Measurements from ENCODE around the gene TANGO6. TPM values are rescaled to one million over a fixed set of nuclear protein-coding genes. Genes with fewer than 3 reads are reported as not detected.

Gene TANGO6
- total and polyA plus RNA-seq, 10 of the 15 experiments (the other 5 are each of a cell fraction or from before 2014, with no cell fraction given) = 1.1 to 20.6 (median 11.0) TPM

- 91% methylated on average over 7 of the region's 7 CpGs for WGBS (ENCODE audit: insufficient coverage, insufficient replicate concordance, low lambda C conversion rate, missing lambda C conversion rate)
- SMC1A ChIA-PET (ENCODE audit: uncharacterized antibody, unreplicated experiment) = interaction anchor here (1.3 to 1.9 kb wide), 2 partner anchors 8 to 58 kb away, joined by 4 to 5 read pairs; no protein-coding TSS in a partner anchor
- intact Hi-C loops (cut with micrococcal nuclease; ENCODE audit: unreplicated experiment) (no loop called here), in situ Hi-C loops (cut with MboI) (no loop called here)
- H3K4me2 ChIP-seq (ENCODE audit: control insufficient read depth, insufficient read depth) = no peak overlapping the region
- no peak overlapping the region for H2AFZ ChIP-seq (ENCODE audit: control insufficient read depth, low read depth, low read length)
- H3K27me3 ChIP-seq (replicated peaks in 1 of 2; ENCODE audit: control insufficient read depth in 2 of 2, insufficient read depth in 2 of 2, low read length in 1 of 2) = no peaks in the 10 kb centered on the region
- DNase-seq (ENCODE audit: low read depth, low spot score) (no peak), ATAC-seq (no peak), FAIRE-seq (no peak)
- no peaks in the 10 kb centered on the region for H3K9me3 ChIP-seq (replicated peaks; ENCODE audit: control insufficient read depth, insufficient read depth, low read length)
- peaks cover 19 to 20% of the 10 kb centered on the region in 2 experiments for H3K36me3 ChIP-seq (ENCODE audit: control insufficient read depth in 2 of 2, insufficient read depth in 2 of 2, low read length in 1 of 2)
- H4K20me1 ChIP-seq (ENCODE audit: control insufficient read depth, insufficient read depth) = no peaks in the 10 kb centered on the region
- RAD21 ChIA-PET (ENCODE audit: unreplicated experiment) = no interaction called here
- TF ChIP-seq POU2F2 (IDR thresholded peaks at IDR 0.05; ENCODE audit: borderline replicate concordance, low read depth, low read length) = no peak
- TF ChIP-seq CBX3 (IDR thresholded peaks at IDR 0.05; ENCODE audit: borderline replicate concordance, low read depth) = no peak
- H3K79me2 ChIP-seq (ENCODE audit: control insufficient read depth, insufficient read depth, low read length) = no peaks in the 10 kb centered on the region
- no peak overlapping the region for H3K27ac ChIP-seq (ENCODE audit: control insufficient read depth, insufficient read depth)
- BruUV-seq (replicated peaks) = no TSS peak
- no peak overlapping the region for H3K9ac ChIP-seq (ENCODE audit: control insufficient read depth, insufficient read depth, low read length)
- H3K4me3 ChIP-seq = no peak overlapping the region
- POLR2A ChIA-PET = no interaction called here
- CTCF ChIA-PET = interaction anchor here (1.1 to 1.4 kb wide), 2 partner anchors 214 to 586 kb away, joined by 3 read pairs; no protein-coding TSS in a partner anchor
- no peaks in the 10 kb centered on the region for H3K4me1 ChIP-seq (ENCODE audit: control insufficient read depth, insufficient read depth, low read length)
Observed at GRCh38 chr16:69116256-69116875, 273.0 kb downstream of the TANGO6 start.

DNA sequence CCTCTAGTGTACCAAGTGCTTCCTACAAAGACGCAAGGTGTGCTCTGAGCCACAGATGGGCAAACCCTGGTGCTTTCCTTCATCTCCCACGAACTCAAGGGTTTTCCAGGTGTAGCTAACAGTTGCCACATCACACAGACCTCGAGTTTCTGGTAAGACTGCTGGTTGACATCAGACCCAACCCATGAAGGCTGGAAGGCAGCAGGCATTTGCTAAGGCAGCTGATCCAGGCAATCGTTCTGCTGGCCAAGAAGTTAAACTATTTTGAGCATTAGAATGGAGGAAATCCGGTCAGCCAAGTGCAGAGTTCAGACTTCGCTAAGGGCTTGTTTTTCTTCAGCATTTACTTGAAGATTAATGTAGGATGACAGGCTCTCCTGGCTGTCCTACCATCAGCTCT lies 273.6 kb downstream of the TANGO6 start:
- RAD21 ChIA-PET (ENCODE audit: unreplicated experiment) = no interaction called here
- POLR2A ChIA-PET = interaction anchor here (0.5 kb wide), 1 partner anchor 163 kb away, joined by 5 read pairs; no protein-coding TSS in a partner anchor
- H3K4me3 ChIP-seq = no peak overlapping the region
- SMC1A ChIA-PET (ENCODE audit: uncharacterized antibody, unreplicated experiment) = interaction anchor here (0.7 to 1.9 kb wide), 3 partner anchors 59 to 215 kb away, joined by 4 to 5 read pairs (median 4); no protein-coding TSS in a partner anchor
- intact Hi-C loops (cut with micrococcal nuclease; ENCODE audit: unreplicated experiment) = no loop called here
- H3K27ac ChIP-seq (ENCODE audit: control insufficient read depth, insufficient read depth) = no peak overlapping the region
- TF ChIP-seq, protein P1, sequence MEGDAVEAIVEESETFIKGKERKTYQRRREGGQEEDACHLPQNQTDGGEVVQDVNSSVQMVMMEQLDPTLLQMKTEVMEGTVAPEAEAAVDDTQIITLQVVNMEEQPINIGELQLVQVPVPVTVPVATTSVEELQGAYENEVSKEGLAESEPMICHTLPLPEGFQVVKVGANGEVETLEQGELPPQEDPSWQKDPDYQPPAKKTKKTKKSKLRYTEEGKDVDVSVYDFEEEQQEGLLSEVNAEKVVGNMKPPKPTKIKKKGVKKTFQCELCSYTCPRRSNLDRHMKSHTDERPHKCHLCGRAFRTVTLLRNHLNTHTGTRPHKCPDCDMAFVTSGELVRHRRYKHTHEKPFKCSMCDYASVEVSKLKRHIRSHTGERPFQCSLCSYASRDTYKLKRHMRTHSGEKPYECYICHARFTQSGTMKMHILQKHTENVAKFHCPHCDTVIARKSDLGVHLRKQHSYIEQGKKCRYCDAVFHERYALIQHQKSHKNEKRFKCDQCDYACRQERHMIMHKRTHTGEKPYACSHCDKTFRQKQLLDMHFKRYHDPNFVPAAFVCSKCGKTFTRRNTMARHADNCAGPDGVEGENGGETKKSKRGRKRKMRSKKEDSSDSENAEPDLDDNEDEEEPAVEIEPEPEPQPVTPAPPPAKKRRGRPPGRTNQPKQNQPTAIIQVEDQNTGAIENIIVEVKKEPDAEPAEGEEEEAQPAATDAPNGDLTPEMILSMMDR (IDR thresholded peaks at IDR 0.05 in 2 of 3, conservative IDR thresholded peaks at IDR 0.05 in 1 of 3; ENCODE audit: control insufficient read depth in 2 of 3, extremely low read depth in 1 of 3, insufficient read depth in 1 of 3, low read depth in 3 of 3, low read length in 3 of 3) = no peak
- no peak for TF ChIP-seq NFYA (IDR thresholded peaks at IDR 0.05; ENCODE audit: borderline replicate concordance, low read depth, low read length)
- TF ChIP-seq RAD51 (IDR thresholded peaks at IDR 0.05) = no peak
- no peak for TF ChIP-seq YY1 (IDR thresholded peaks at IDR 0.05; ENCODE audit: low read depth, low read length)
- no peak for TF ChIP-seq IRF4 (IDR thresholded peaks at IDR 0.05; ENCODE audit: low read depth, low read length)
- no peaks in the 10 kb centered on the region for H3K79me2 ChIP-seq (ENCODE audit: control insufficient read depth, insufficient read depth, low read length)
- H3K9ac ChIP-seq (ENCODE audit: control insufficient read depth, insufficient read depth, low read length) = no peak overlapping the region
- FAIRE-seq (no peak), ATAC-seq (no peak), DNase-seq (ENCODE audit: low read depth, low spot score) (no peak)
- in situ Hi-C loops (cut with MboI) = no loop called here
- no peak overlapping the region for H2AFZ ChIP-seq (ENCODE audit: control insufficient read depth, low read depth, low read length)
- H3K27me3 ChIP-seq (replicated peaks in 1 of 2; ENCODE audit: control insufficient read depth in 2 of 2, insufficient read depth in 2 of 2, low read length in 1 of 2) = no peaks in the 10 kb centered on the region
- peaks cover 19 to 20% of the 10 kb centered on the region in 2 experiments for H3K36me3 ChIP-seq (ENCODE audit: control insufficient read depth in 2 of 2, insufficient read depth in 2 of 2, low read length in 1 of 2)
- H4K20me1 ChIP-seq (ENCODE audit: control insufficient read depth, insufficient read depth) = no peaks in the 10 kb centered on the region
- no TSS peak for BruUV-seq (replicated peaks)
- no peaks in the 10 kb centered on the region for H3K9me3 ChIP-seq (replicated peaks; ENCODE audit: control insufficient read depth, insufficient read depth, low read length)
- H3K4me2 ChIP-seq (ENCODE audit: control insufficient read depth, insufficient read depth) = no peak overlapping the region
- no peaks in the 10 kb centered on the region for H3K4me1 ChIP-seq (ENCODE audit: control insufficient read depth, insufficient read depth, low read length)
- WGBS (ENCODE audit: insufficient coverage, insufficient replicate concordance, low lambda C conversion rate, missing lambda C conversion rate) = 41% methylated on average over 6 of the region's 6 CpGs
- CTCF ChIA-PET = interaction anchor here (1.1 to 1.8 kb wide), 3 partner anchors 215 to 596 kb away, joined by 3 to 4 read pairs (median 3); no protein-coding TSS in a partner anchor
